H1 (cell line): ENCODE data around the gene ASCL2. TPM values are rescaled to one million over a fixed set of nuclear protein-coding genes. Genes with fewer than 3 reads are reported as not detected.

Source experiments
- EGR1 ChIP-seq: IDR thresholded peaks from 2 replicates; pipeline ENCODE4 v1.6.1; 2011; ENCODE audit warnings: low read depth, low read length, borderline replicate concordance
- EP300 ChIP-seq, 2 experiments: IDR thresholded peaks; 1 replicate in 1 of 2; 2 replicates in 1 of 2; pipeline ENCODE4 v1.6.1; 2011 to 2012; ENCODE audit warnings: low read depth in 2 of 2, low read length in 2 of 2, mild to moderate bottlenecking in 2 of 2, borderline replicate concordance in 1 of 2, inconsistent platforms in 1 of 2, moderate library complexity in 1 of 2
- GTF2F1 ChIP-seq: IDR thresholded peaks from 2 replicates; pipeline ENCODE4 v1.6.1; 2012; ENCODE audit warnings: low read depth, low read length, improper control_type of control experiment, borderline replicate concordance
- polyA plus RNA-seq, 7 experiments: library from polyadenylated mRNA; depleted of rRNA in 3 of 7; stranded (reverse) in 5 of 7; unstranded in 2 of 7; fragments of >200 nt in 5 of 7; fragments of 200-250 nt in 2 of 7; gene quantifications; 1 replicate in 5 of 7; 2 replicates in 1 of 7; 4 replicates in 1 of 7; pipeline versions ENCODE4 v1.2.1 to v1.2.3, GENCODE V29; 2011 to 2013; ENCODE audit warnings: missing spikeins in 2 of 7, mixed read lengths in 2 of 7
- total RNA-seq: library from RNA; stranded (reverse); fragmentation: NEBNext Ultra II Directional; extraction: Animal tissue kit (Norgen Biotek cat#: 25700); gene quantifications from 2 replicates; pipeline ENCODE4 v1.2.1, GENCODE V29; 2021

ASCL2 gene
- total and polyA plus RNA-seq, 2 of the 8 experiments (the other 6 are each of a cell fraction or from before 2014, with no cell fraction given): 0.51 to 0.56 TPM

DNA sequence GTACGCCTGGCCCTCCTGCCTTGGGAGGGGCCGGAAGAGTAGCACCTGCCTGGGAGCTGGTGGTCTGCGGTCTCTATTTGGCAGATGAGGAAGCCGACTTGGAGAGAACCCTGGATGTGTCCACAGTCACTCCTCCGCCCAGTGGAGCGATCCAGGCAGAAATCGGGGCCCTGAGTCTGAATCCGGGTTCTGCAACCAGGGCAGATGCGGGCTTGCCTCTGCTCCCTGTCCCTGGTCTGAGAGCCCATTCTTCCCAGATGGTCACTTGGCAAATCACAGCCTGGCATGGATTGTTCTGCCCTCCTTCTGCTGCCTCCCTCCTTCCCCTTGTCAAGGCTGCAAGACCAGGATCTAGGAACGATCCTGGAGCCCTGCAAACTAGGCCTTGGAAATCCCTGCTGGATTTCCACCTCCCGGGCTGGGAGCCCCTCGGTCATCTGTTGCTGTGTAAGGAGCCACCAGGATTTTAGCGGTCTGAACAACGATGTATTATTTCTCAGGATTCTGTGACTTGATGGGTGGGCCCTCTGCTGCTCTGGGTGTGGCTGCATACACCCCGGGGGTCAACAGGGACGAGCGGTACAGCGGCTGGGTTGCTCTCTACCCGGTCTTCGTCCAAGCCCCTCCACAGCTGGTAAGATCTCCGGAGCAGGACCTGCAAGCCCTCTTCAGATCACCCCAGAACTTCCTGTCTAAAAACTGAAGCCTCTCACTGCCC lies 2.0 kb upstream of the ASCL2 start (continued):
- no peak for TF ChIP-seq EGR1
- no peak for TF ChIP-seq GTF2F1
- TF ChIP-seq EP300 (IDR thresholded peaks at IDR 0.05; ENCODE audit: borderline replicate concordance in 1 of 2, low read depth in 2 of 2, low read length in 2 of 2): no peak
